Muscle of arm (tissue), 12 donors: ENCODE data around the gene KRTAP4-7. TPM values are rescaled to one million over a fixed set of nuclear protein-coding genes. Genes with fewer than 3 reads are reported as not detected.
"Not testable (repeated sequence)": the region's sequence is repeated elsewhere in the genome, so short reads cannot be mapped to it uniquely, and the experiment has no call there.

ENCODE experiments used
- DNase-seq: peaks from one replicate; pipeline ENCODE4 v3.0.0-alpha.2; 2013
- polyA plus RNA-seq, 12 donors: library from polyadenylated mRNA; unstranded; fragments of 120-200 nt; gene quantifications; one replicate each; pipeline ENCODE4 v1.2.1, GENCODE V29; 2013; ENCODE audit not compliant: insufficient read length in 12 of 12

KRTAP4-7 gene
- polyA plus RNA-seq, 12 donors, result not detected

DNA sequence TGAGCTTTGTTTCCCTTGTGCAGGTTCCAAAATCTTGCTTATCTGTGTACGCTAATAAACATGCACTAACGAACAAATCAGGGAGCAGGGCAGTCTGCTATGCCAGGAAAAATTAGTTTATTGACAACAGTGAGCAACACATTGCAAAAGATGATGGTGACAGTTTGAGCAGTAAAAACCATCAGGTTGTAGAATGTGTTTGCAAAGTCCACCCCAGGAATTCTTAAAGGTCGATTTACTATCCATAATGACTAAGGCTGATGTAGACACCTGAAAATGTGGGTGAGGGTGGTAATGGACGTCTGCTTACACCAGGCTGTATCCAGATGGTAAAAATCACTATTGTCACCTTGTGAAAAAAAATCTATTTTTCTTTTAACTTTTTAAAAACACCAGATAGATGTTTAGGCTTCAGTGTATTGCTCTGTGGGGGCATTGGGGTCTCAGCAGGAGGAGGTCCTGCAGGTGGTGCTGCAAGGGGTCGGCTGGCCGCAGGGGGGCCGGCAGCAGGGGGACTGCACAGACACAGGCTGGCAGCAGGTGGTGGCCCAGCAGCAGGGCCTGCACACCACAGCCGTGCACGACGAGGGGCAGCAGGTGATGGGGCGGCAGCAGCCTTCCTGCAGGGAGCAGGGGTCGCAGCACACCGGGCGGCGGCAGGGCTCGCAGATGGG, 18.8 kb upstream of the KRTAP4-7 start:
- DNase-seq, result not testable (repeated sequence)

DNA sequence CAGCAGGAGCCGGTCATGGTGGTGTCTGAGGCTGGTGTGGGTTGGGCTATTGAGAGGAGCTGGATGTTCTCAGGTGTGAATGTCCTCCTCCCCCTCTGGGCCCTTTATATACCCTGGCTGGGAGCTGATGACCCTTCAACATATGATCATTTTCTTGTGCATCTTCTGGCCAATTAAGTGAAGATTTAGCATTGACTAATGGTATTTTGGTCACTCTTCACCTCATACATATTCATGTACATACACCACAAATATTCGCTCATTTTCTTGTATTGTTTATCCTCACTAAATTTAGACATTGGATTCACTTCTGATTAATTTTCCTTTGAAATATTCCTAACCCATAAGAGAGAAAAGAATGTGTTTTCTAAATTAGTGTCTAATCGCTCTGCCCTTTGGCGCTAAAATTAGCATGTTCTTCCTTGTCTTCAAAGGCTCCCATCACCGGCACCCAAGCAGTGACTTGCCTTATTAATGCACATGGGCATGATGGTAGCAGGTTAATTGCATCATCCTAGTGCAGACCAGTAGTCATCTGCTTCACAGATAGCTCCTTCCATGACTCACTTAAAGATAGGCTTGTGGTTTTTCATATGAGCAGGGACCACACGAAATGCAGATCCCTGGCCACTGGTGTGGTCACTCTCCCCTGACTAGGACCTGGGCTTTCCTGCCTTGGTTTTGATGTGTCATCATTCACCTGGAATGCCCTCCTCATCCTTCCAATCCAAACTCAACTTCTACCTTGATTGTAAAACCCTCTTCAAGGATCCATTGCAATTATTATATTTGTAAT, 17.9 kb upstream of the KRTAP4-7 start, which contains the start of gene KRTAP2-4:
TSS of gene KRTAP2-4 (minus strand) at position 51 of the 796 bp plus-strand sequence. CDS start at position 17, 34 bp downstream.
- no peak for DNase-seq

DNA sequence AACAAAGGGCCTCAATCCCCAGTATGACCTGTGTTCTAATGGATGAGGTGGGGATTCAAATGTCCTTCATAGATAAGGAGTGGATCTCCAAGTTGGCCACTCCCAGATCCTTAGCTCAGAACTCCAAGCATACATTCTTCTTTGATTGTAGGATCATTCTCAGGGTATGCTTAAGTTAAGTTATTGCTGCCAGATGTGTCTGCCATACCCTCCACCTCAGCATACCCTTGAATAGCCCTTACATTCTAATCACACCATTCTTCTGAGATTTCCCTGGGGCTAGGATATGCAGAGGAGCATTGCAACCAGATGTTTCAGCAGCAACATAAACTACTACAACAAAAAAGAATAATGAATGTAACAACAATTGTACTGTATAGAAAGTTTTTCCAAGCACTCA, 16.7 kb upstream of the KRTAP4-7 start:
- DNase-seq, result no peak

DNA sequence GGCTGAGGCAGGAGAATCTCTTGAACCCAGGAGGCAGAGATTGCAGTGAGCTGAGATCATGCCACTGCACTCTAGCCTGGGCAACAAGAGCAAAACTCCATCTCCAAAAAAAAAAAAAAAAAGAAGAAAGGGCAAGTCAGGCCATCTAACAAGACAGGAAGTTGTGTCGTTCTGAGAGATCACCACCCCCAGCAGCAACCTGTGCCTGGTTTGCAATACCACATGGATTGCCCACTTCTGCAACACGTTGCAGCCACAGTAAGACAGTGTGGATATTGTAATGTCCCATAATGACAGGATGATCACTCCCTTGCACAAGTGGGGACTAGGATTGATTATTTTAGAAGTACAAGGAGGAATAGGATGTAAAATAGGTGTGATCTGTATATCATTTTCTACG, 14.9 kb upstream of the KRTAP4-7 start:
- no peak for DNase-seq

DNA sequence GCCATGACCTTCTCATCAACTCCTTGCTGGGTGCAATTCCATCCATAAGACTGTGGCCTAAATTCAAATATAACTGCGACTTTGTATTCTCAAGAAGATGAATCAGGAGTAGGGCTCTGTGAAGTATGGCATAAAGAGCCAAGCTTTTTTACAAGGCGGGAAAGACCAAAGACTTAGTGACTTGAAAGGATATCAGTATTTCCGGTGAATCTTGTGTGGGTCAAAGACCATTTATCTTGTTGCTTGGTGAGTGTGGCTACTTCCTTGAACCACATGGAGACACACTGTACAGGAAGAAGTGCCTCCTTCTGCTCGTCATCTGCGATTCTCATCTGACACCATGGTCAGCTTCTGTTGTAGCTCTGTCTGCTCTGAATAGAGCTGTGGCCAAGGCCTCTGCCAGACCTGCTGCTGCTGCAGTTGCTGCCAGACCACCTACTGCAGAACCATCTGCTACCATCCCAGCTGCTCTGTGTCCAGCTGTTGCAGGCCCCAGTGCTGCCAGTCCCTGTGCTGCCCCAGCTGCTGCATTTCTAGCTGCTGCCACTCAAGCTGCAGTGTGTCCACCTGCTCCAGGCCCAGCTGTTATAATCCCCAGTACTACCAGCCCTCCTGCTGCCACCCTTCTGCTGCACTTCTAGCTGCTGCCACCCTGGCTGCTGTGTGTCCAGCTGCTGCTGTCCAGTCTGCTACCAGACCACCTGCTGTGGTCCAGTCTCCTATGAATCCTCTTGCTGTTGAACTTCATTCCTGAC, 12.2 kb upstream of the KRTAP4-7 start:
- DNase-seq, result no peak

DNA sequence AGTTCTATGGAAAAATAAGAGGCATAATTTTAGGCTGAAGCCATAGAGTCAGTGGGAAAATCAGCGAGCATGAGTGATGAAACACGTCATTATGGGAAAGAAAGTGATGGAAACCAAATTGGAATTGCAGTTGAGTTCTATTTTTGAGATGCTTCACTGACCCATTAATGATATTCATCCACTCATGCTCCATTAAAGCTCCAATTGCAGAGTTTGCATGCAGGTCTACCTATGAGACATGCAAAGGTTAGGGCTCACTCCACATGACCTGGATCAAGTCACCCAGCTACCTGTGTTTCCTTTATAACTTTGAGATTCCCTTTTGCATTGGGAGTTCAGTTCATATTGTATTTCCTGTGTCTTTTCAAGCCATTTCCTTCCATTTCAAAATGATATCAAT, 10.3 kb upstream of the KRTAP4-7 start:
- no peak for DNase-seq

DNA sequence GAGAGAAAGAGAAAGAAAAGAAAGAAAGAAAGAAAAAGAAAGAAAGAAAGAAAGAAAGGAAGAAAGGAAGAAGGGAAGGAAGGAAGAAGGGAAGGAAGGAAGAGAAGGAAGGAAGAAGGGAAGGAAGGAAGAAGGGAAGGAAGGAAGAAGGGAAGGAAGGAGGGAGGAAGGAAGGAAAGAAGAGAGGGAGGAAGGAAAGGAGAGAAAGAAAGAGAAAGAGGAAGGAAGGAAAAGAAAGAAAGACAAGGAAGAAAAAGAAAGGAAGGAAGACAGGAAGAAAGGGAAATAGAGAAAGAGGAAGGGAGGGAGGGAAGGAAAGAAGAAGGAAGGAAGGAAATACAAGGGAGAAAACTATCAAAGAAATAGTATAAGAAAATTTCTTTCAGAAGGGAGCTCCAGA, 7.2 kb upstream of the KRTAP4-7 start:
- no peak for DNase-seq

DNA sequence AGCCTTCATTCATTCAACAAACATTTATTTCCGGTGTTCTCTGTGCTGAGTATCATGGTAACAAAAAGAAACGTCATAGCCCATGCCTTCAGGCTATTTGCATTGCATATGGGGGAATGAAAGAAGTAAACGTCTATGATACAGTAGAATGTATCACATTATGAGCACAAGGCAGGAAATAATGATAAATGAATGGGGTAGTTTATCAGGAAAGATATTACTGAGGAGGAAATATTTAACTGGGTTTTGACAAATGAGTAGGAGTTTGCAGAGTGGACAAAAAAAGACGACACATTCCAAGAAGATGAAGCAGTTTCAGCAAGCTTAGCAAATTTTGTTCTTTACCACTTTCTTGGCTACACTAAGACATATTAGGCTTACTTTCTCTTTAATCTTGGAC, 1.3 kb upstream of the KRTAP4-7 start:
- DNase-seq, result no peak

DNA sequence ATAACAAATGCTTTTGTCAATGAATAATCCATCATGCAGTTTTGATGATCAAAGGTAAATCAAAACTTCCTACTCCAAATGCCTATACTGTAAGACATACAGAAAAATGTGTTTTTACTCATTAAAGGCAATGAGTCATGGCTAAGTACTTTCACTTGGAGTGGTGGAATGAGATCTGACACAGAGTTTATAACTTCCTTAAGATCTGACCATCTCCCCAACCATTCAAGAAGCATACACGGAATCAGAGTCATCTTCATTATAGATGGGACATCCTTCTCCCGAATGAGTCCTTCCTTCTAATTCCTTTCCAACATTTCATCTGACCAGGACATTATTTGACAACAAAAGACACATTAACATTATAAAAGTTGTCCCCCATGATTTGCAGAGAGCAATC, 523 bp upstream of the KRTAP4-7 start:
- DNase-seq, result not testable (repeated sequence)

DNA sequence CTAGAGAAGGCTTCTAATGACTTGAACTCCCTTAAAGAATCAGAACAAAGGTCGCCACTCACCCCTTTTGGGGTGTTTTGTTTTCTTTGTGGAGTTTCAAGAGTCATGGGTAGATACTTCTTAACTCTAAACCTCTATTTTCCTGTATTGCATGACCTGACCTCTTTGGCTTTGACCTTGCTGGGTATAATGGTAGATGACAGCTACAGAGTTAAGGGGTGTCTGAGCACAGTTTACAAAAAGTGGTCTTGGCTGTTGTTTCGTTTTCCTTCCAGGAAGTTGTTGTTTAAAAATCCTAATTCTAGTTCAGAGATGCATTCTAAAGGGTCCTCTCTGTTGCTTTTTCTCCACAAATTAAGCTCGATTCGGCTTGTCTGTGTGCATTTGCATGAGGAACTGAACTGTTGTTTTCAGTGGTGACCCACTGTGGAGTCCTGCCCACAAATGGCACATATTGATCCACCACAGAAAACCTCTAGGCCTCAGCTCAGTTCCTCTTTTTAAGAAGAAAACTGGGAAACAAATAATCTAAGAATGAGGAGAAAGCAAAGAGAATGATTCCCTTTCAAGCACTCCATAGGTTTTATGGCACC, 4.9 kb downstream of the KRTAP4-7 start:
- DNase-seq, result not testable (repeated sequence)

DNA sequence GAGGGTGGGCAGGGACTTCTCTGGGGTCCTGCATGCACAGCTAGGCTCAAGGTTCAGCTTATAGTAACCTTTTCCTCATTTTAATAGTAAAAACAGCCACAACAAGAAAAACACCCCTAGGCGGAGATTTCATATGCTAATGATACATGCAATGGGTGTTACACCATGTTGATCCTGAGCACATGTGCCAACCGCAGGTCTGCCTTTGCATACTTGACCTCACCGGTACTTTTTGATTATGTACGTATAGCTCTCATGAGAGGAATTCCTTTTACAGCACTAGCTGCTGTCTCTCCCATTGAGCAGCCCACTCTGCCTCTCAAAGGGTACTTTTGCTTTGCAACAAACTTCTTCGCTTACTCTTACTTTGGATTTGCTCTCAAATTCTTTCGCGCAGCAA, 12.1 kb downstream of the KRTAP4-7 start:
- DNase-seq, result no peak

DNA sequence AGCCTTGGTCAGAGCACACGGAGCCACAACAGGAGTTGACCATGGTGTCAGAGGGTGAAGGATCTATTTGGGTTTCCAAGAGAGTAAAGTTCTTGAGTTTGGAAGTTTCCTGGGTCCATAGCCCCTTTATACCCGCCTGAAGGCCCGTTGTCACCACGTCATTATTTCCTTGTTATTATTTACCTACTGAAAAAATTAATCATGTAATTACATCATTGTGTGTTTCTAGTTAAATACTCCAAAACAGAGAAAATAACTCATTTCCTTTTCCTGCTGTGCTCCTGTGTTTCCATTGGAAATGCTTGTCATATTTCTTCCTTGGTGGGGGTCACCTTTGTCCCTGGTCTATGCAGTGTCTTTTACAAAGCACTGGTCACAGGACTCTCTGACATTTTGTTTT, 14.1 kb downstream of the KRTAP4-7 start, which contains the start of gene KRTAP4-8:
TSS of gene KRTAP4-8 (minus strand) at position 101 of the 400 bp plus-strand sequence. CDS start at position 43, 58 bp downstream.
- no peak for DNase-seq

DNA sequence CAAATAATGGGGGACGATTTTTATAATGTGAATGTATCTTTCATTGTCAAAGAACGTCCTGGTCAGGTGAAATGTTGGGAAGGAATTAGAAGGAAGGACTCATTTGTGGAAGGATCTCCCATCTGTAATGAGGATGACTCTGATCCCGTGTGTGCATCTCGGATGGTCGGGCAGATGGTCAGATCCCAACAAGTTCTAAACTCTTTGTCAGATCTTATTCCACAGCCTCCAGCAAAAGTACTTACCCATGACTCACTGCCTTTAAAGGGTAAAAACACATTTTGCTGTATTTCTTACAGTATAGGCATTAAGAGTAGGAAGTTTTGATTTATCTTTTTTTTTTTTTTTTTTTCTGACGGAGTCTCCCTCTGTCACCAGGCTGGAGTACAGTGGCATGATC, 14.5 kb downstream of the KRTAP4-7 start:
- DNase-seq, result no peak

DNA sequence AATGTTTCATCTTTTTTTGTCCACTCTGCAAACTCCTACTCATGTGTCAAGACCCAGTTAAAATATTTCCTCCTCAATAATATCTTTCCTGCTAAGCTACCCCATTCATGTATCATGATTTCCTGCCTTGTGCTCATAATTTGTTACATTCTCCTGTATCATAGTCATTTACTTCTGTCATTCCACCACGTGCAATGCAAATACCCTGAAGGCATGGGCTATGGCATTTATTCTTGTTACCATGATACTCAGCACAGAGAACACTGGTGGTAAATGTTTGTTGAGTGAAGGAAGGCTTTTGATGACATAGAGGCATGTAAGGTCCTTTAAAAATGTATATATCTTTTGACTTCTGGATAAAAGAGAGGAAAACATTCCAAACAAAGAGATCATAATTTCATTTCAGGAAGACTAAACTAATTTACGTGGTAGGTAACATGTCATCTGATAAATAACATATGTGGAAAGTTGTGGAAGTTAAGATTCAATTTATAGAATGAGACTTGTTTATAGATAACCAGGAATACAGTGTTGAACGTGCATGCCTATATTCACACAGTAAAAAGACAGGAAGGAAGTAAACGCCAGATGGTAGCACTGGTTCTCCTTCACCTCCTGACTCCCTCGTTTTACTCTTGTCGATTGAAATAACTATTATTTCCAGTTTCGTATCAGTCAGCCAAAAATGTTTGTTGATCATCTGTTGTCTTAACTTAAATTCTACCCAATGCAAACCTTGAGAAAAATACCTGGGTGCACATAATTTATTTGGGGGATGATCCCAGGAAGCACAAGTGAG, 15.9 kb downstream of the KRTAP4-7 start:
- not testable (repeated sequence) for DNase-seq

DNA sequence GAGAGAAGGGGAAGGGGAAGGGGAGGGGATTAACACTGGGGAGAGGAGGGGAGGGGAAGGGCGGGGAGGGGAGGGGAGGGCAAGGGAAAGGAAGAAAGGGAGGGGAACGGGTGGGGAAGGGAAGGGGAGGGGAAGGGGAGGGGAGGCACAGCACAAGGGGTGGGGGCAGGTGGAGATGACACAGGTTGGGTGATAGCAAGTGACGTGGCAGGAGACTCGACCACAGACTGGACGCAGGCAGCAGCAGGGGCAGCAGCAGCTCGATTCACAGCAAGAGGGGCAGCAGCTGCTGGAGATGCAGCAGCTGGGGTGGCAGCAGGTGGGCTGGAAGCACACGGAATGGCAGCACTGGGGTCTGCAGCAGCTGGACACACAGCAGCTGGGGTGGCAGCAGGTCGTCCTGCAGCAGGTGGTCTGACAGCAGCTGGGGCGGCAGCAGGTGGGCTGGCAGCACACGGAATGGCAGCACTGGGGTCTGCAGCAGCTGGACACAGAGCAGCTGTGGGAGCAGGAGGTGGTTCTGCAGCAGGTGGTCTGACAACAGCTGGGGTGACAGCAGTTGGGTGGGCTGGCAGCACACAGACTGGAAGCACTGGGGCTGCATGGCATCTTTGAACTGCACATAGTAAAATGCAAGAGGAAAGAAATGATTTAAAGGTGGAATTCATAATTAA, 17.8 kb downstream of the KRTAP4-7 start, which contains the start of gene KRTAP4-16:
TSS of gene KRTAP4-16 (minus strand) at position 624 of the 674 bp plus-strand sequence. CDS start at position 624, 0 bp downstream.
- DNase-seq, result no peak

DNA sequence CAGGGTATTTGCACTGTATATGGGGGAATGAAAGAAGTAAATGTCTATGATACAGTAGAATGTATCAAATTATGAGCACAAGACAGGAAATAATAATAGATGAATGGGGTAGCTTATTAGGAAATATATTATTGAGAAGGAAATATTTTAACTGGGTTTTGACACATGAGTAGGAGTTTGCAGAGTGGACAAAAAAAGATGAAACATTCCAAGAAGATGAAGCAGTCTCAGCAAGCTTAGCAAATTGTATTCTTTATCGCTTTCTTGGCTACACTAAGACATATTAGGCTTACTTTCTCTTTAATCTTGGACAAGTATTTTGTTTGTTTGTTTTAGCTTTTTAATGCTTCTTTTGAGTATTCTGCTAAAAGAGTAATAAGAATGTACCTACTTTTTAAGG, 19.9 kb downstream of the KRTAP4-7 start:
- no peak for DNase-seq

DNA sequence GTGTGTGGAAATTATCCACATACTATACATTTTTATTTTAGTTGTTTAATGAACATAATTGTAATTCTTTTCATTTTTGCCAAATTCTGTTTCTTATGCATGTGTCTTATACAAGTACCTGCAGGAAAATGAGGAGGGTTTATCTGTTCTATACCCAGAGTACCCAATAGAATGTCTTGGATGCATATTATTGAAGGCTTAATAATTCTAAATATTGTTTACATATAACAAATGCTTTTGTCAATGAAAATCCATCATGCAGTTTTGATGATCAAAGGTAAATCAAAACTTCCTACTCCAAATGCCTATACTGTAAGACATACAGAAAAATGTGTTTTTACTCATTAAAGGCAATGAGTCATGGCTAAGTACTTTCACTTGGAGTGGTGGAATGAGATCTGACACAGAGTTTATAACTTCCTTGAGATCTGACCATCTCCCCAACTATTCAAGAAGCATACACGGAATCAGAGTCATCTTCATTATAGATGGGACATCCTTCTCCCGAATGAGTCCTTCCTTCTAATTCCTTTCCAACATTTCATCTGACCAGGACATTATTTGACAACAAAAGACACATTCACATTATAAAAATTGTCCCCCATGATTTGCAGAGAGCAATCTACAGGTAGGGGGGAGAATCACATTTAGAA, 20.6 kb downstream of the KRTAP4-7 start:
- not testable (repeated sequence) for DNase-seq

DNA sequence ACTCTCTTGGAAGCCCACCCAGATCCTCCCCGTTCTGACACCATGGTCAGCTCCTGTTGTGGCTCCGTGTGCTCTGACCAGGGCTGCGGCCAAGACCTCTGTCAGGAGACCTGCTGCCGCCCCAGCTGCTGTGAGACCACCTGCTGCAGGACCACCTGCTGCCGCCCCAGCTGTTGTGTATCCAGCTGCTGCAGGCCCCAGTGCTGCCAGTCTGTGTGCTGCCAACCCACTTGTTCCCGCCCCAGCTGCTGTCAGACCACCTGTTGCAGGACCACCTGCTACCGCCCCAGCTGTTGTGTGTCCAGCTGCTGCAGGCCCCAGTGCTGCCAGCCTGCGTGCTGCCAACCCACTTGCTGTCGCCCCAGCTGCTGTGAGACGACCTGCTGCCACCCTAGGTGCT, 21.4 kb downstream of the KRTAP4-7 start, which contains the start of gene KRTAP4-9:
TSS of gene KRTAP4-9 (plus strand) at position 43 of the 400 bp plus-strand sequence. CDS start at position 43, 0 bp downstream.
- not testable (repeated sequence) for DNase-seq

DNA sequence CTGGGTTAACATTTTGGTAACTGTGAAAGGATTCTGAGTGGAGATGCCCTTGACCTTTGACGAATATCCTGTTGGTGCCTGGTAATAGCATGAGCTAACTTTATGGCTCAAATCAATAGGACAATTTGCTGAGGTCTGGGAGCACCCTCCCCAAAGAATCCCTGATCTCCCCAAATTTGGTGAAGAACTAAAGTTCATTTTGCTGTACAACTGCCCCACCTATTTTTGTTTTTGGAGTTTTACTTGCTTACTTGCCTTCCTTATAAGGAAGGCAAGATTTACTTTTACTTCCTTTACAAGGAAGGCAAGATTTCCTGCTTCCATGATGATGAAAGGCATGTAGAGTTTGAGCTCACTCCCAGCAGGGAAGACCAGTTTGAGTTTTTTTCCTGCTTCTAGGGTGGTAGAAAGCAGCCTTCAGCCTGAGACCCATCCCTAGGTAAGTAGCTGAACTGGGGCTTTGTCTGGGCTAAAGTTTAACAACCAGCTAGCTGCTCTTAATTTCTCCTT, 24.0 kb downstream of the KRTAP4-7 start:
- no peak for DNase-seq
